Measurements from ENCODE around the gene NR3C1.

The NR3C1 gene

DNA sequence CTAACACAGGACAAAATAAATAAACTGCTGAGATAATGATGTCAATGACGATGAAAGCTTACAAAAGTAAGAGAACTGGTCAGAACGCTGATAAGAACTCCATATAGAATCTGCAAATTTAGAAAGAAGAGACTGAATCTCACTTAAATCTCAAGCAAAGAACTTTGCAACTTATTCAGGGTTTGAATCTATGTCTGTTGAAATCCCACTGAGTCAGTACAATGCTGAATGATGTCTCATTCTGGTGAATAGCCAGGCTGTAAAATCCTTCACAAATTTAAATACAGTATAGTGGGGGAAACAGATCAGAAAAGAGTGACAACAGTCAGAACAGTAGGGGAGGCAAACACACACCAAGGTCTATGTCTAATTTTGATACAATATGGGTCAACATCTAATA, 38.9 kb upstream of the NR3C1 start:
- TF ChIP-seq CTCF (IDR thresholded peaks at IDR 0.05) = no peak
- TF ChIP-seq ZFX (IDR thresholded peaks at IDR 0.05; ENCODE audit: borderline replicate concordance) = no peak
- H3K27ac ChIP-seq = no peak overlapping the region

DNA sequence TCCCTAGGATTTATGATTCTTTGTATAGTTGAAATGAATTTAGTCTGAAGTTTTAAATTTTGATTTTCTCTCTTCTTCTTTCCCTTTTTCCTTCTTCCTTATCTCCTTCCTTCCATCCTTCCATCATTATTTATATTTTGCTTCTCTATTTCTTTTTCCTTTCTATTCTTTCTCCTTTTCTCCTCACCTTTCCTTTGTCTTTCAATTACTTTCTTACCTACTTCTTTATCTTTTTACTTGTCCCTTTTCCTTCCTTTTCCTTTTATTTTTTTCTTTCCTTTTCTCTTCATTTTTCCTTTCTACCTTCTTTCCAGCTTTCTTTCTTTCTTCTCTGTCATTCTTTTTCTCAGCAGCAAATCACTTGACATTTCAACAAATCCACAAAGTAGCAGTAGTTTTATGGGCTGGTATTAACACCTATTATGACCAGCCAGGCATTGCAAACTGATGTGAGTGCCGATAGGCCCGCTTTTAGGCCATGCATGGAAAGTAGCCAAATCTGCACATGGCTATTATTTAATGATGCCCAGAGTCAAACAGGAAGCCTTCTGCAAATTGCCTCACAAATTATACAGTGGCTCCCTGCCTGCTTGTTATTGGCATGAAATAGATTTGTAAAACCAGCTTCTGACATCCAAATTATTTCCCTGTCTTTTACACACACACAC, 37.1 kb upstream of the NR3C1 start:
- H3K27ac ChIP-seq = no peak overlapping the region

DNA sequence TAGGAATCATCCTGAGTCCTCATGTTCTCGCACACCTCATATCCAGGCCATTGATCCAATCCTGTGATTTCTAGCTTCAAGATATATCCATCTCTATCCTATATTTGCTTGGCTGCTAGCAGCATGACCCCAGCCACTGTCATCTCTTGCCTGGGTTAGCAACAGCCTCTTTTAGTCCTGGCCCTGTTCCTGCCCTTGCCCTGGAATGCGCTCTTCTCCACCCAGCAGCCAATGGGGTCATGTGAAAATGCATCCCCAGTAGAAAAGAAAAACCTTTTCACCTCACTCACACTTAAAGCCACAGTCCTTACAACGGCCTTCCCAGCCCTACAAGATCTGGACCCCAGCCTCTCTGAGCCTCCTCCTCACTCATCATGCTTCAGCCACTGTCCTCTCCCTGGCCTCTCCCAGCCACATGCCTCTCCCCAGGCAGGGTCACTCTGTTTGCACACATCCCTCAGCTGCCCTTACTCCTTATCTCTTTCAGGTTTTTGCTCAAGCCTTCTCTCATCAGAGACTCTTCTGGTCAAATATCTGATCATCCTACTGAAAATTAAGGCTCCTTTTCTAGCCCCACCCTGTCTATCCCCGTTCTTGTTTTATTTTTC, 34.3 kb upstream of the NR3C1 start:
- TF ChIP-seq CTCF (IDR thresholded peaks at IDR 0.05) (no peak), ZFX (IDR thresholded peaks at IDR 0.05; ENCODE audit: borderline replicate concordance) (no peak)
- no peak overlapping the region for H3K27ac ChIP-seq

More for the DNA sequence above, 37.1 kb upstream of the NR3C1 start:
- TF ChIP-seq CTCF (IDR thresholded peaks at IDR 0.05) (no peak), ZFX (IDR thresholded peaks at IDR 0.05; ENCODE audit: borderline replicate concordance) (no peak)

GRCh38 chr5:143436871-143437270, 33.4 kb upstream of the NR3C1 start:
- no peak for TF ChIP-seq CTCF (IDR thresholded peaks at IDR 0.05)
- TF ChIP-seq ZFX (IDR thresholded peaks at IDR 0.05; ENCODE audit: borderline replicate concordance) = no peak
- no peak overlapping the region for H3K27ac ChIP-seq

DNA sequence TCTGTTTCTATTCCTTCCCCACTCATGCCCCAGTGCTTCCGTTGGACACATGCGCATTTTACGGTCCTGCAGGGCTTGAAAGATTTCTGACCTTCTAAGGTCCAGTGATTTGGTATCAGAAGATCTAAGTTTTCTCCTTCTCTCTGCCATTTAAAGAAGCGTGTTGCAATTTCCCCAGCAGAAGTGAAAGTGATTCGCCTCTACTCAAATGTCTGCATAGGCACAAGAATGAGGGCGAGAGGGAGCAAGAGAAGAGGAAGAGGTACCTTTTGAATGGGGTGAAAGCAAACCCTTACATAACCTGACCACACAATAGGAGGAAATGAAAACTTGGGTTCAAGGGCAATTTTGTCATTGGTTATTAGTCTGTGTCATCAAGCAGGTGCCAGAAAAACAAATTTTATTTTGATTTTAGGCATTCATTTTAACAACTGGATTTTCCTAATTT, 31.7 kb upstream of the NR3C1 start:
- TF ChIP-seq ZFX (IDR thresholded peaks at IDR 0.05; ENCODE audit: borderline replicate concordance) (no peak), CTCF (IDR thresholded peaks at IDR 0.05) (no peak)

GRCh38 chr5:143434261-143435209, 31.0 kb upstream of the NR3C1 start:
- TF ChIP-seq CTCF (IDR thresholded peaks at IDR 0.05) = no peak
- no peak for TF ChIP-seq ZFX (IDR thresholded peaks at IDR 0.05; ENCODE audit: borderline replicate concordance)
- H3K27ac ChIP-seq = no peak overlapping the region

More for the DNA sequence above, 31.7 kb upstream of the NR3C1 start:
- H3K27ac ChIP-seq = no peak overlapping the region

All from 22Rv1 (cell line).